Measurements from ENCODE around the gene SULT1C3.

GRCh38 chr2:108229875-108230274, 9.9 kb upstream of the SULT1C3 start:
- TF ChIP-seq CTCF (IDR thresholded peaks at IDR 0.05) = no peak
- no peak for TF ChIP-seq EZH2 (IDR thresholded peaks at IDR 0.05; ENCODE audit: borderline replicate concordance, insufficient read depth, low read depth, low read length, poor library complexity, severe bottlenecking)
